ENCODE data around the gene REG3A. TPM values are rescaled to one million over a fixed set of nuclear protein-coding genes. Genes with fewer than 3 reads are reported as not detected.

The REG3A gene
- total and polyA plus RNA-seq, 2 of the 13 experiments (the other 11 are each of a cell fraction or from before 2014, with no cell fraction given) = 0.13 TPM; not detected in 1

DNA sequence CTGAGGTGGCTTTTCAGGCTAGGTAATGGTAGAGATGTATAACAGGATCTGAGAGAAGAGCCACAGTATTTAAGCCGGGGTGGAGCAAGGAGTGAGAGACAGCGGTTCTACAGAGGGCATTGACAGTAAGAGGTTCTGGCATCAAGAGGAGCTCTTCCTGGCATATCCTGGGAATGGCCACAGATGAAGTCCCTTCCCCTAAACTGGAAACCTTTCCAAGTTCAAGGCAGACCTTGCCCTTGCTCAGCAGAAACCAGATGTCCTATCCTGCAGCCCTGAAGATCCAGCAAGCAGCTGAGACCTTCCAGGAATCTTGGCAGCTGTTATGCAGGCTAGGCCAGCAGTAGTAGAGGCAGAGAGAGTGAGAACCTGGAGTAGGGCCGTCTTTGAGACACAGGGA lies 21.2 kb downstream of the REG3A start:
- no peaks in the 10 kb centered on the region for H4K20me1 ChIP-seq (ENCODE audit: insufficient read depth, low read length)
- no TSS peak for BruUV-seq (replicated peaks)
- ChIA-PET CTCF (ENCODE audit: low intra/inter-chr PET ratio, low total read pairs) (no interaction called here), POLR2A (no interaction called here)
- H3K4me2 ChIP-seq (ENCODE audit: low read depth, low read length) = no peak overlapping the region
- intact Hi-C loops (cut with micrococcal nuclease; ENCODE audit: unreplicated experiment) (no loop called here), in situ Hi-C loops (cut with HindIII; ENCODE audit: extremely low pct_ligation_motif_present, low pct_unique_long_range_greater_than_20kb) (no loop called here)
- no peaks in the 10 kb centered on the region for H3K4me1 ChIP-seq (ENCODE audit: insufficient read depth, low read length)
- no peak overlapping the region for H3K4me3 ChIP-seq (replicated peaks in 1 of 3; ENCODE audit: insufficient read depth in 1 of 3, low read depth in 2 of 3, low read length in 3 of 3)
- H2AFZ ChIP-seq (ENCODE audit: low read length) = no peak overlapping the region
- no peak for TF ChIP-seq MED1 (CRISPR knock-in tag; IDR thresholded peaks at IDR 0.05)
- TF ChIP-seq ZBTB38 (CRISPR knock-in tag; IDR thresholded peaks at IDR 0.05) = no peak
- ATAC-seq = no peak
- FAIRE-seq = no peak
- WGBS (ENCODE audit: low lambda C conversion rate) = 4% methylated on average over 3 of the region's 3 CpGs
- no peaks in the 10 kb centered on the region for H3K9me3 ChIP-seq (ENCODE audit: low read length)
- no peak overlapping the region for H3K9ac ChIP-seq (ENCODE audit: insufficient read depth, low read depth, low read length)
- no peaks in the 10 kb centered on the region for H3K36me3 ChIP-seq (replicated peaks in 1 of 2; ENCODE audit: control insufficient read depth in 1 of 2, insufficient read depth in 2 of 2, low read length in 2 of 2)
- no peak for DNase-seq (ENCODE audit: low spot score)
- H3K79me2 ChIP-seq (ENCODE audit: insufficient read depth, low read length) = no peaks in the 10 kb centered on the region
- no peak overlapping the region for H3K27ac ChIP-seq (ENCODE audit: extremely low read length, insufficient read depth, low read length)
- H3K27me3 ChIP-seq (ENCODE audit: control insufficient read depth in 1 of 2, insufficient read depth in 2 of 2, low read length in 2 of 2) = no peaks in the 10 kb centered on the region

DNA sequence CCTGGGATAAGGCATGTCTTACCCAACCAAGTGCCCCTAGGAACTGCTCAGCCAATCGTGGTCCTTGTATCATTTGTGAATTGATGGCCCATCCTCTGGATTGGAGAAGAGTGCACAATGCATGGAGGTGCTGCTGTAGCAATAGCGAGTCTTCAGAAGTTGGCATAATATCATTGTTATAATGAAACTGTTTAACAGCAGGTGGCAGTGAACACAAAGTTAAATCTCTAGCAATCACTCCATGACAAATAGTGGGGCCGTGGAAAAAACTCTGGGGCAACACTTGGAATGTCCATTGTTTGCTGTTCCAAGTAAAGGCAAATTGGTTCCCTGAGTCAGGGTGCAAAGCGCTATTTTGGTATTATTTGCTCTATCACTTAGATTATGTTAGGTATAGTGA lies 27.9 kb downstream of the REG3A start:
- Histone ChIP-seq H3K4me2 (ENCODE audit: low read depth, low read length) (no peak overlapping the region), H3K9ac (ENCODE audit: insufficient read depth, low read depth, low read length) (no peak overlapping the region), H3K36me3 (replicated peaks in 1 of 2; ENCODE audit: control insufficient read depth in 1 of 2, insufficient read depth in 2 of 2, low read length in 2 of 2) (no peaks in the 10 kb centered on the region), H3K27me3 (ENCODE audit: control insufficient read depth in 1 of 2, insufficient read depth in 2 of 2, low read length in 2 of 2) (no peaks in the 10 kb centered on the region), H2AFZ (ENCODE audit: low read length) (no peak overlapping the region), H3K9me3 (ENCODE audit: low read length) (no peaks in the 10 kb centered on the region), H3K79me2 (ENCODE audit: insufficient read depth, low read length) (no peaks in the 10 kb centered on the region), H3K4me3 (replicated peaks in 1 of 3; ENCODE audit: insufficient read depth in 1 of 3, low read depth in 2 of 3, low read length in 3 of 3) (no peak overlapping the region), H4K20me1 (ENCODE audit: insufficient read depth, low read length) (no peaks in the 10 kb centered on the region), H3K27ac (ENCODE audit: extremely low read length, insufficient read depth, low read length) (no peak overlapping the region), H3K4me1 (ENCODE audit: insufficient read depth, low read length) (no peaks in the 10 kb centered on the region)
- ATAC-seq (no peak), DNase-seq (ENCODE audit: low spot score) (no peak), FAIRE-seq (no peak)
- ChIA-PET CTCF (ENCODE audit: low intra/inter-chr PET ratio, low total read pairs) (no interaction called here), POLR2A (no interaction called here)
- 21% methylated on average over 4 of the region's 4 CpGs for WGBS (ENCODE audit: low lambda C conversion rate)
- BruUV-seq (replicated peaks) = no TSS peak
- intact Hi-C loops (cut with micrococcal nuclease; ENCODE audit: unreplicated experiment) (no loop called here), in situ Hi-C loops (cut with HindIII; ENCODE audit: extremely low pct_ligation_motif_present, low pct_unique_long_range_greater_than_20kb) (no loop called here)
- no peak for TF ChIP-seq ZNF234 (CRISPR knock-in tag; conservative IDR thresholded peaks at IDR 0.05)
- TF ChIP-seq, protein P1, sequence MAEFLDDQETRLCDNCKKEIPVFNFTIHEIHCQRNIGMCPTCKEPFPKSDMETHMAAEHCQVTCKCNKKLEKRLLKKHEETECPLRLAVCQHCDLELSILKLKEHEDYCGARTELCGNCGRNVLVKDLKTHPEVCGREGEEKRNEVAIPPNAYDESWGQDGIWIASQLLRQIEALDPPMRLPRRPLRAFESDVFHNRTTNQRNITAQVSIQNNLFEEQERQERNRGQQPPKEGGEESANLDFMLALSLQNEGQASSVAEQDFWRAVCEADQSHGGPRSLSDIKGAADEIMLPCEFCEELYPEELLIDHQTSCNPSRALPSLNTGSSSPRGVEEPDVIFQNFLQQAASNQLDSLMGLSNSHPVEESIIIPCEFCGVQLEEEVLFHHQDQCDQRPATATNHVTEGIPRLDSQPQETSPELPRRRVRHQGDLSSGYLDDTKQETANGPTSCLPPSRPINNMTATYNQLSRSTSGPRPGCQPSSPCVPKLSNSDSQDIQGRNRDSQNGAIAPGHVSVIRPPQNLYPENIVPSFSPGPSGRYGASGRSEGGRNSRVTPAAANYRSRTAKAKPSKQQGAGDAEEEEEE (CRISPR knock-in tag; IDR thresholded peaks at IDR 0.05; ENCODE audit: borderline replicate concordance) = no peak
- no peak for TF ChIP-seq HIVEP1 (CRISPR knock-in tag; IDR thresholded peaks at IDR 0.05)
- TF ChIP-seq BHLHE40 (IDR thresholded peaks at IDR 0.05; ENCODE audit: low read length) = no peak
- TF ChIP-seq, protein P2, sequence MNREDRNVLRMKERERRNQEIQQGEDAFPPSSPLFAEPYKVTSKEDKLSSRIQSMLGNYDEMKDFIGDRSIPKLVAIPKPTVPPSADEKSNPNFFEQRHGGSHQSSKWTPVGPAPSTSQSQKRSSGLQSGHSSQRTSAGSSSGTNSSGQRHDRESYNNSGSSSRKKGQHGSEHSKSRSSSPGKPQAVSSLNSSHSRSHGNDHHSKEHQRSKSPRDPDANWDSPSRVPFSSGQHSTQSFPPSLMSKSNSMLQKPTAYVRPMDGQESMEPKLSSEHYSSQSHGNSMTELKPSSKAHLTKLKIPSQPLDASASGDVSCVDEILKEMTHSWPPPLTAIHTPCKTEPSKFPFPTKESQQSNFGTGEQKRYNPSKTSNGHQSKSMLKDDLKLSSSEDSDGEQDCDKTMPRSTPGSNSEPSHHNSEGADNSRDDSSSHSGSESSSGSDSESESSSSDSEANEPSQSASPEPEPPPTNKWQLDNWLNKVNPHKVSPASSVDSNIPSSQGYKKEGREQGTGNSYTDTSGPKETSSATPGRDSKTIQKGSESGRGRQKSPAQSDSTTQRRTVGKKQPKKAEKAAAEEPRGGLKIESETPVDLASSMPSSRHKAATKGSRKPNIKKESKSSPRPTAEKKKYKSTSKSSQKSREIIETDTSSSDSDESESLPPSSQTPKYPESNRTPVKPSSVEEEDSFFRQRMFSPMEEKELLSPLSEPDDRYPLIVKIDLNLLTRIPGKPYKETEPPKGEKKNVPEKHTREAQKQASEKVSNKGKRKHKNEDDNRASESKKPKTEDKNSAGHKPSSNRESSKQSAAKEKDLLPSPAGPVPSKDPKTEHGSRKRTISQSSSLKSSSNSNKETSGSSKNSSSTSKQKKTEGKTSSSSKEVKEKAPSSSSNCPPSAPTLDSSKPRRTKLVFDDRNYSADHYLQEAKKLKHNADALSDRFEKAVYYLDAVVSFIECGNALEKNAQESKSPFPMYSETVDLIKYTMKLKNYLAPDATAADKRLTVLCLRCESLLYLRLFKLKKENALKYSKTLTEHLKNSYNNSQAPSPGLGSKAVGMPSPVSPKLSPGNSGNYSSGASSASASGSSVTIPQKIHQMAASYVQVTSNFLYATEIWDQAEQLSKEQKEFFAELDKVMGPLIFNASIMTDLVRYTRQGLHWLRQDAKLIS (CRISPR knock-in tag; IDR thresholded peaks at IDR 0.05) = no peak
- TF ChIP-seq, protein P3, sequence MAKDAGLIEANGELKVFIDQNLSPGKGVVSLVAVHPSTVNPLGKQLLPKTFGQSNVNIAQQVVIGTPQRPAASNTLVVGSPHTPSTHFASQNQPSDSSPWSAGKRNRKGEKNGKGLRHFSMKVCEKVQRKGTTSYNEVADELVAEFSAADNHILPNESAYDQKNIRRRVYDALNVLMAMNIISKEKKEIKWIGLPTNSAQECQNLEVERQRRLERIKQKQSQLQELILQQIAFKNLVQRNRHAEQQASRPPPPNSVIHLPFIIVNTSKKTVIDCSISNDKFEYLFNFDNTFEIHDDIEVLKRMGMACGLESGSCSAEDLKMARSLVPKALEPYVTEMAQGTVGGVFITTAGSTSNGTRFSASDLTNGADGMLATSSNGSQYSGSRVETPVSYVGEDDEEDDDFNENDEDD (CRISPR knock-in tag; IDR thresholded peaks at IDR 0.05; ENCODE audit: borderline replicate concordance) = no peak
- no peak for TF ChIP-seq JDP2 (CRISPR knock-in tag; IDR thresholded peaks at IDR 0.05; ENCODE audit: borderline replicate concordance)
- TF ChIP-seq, protein P4, sequence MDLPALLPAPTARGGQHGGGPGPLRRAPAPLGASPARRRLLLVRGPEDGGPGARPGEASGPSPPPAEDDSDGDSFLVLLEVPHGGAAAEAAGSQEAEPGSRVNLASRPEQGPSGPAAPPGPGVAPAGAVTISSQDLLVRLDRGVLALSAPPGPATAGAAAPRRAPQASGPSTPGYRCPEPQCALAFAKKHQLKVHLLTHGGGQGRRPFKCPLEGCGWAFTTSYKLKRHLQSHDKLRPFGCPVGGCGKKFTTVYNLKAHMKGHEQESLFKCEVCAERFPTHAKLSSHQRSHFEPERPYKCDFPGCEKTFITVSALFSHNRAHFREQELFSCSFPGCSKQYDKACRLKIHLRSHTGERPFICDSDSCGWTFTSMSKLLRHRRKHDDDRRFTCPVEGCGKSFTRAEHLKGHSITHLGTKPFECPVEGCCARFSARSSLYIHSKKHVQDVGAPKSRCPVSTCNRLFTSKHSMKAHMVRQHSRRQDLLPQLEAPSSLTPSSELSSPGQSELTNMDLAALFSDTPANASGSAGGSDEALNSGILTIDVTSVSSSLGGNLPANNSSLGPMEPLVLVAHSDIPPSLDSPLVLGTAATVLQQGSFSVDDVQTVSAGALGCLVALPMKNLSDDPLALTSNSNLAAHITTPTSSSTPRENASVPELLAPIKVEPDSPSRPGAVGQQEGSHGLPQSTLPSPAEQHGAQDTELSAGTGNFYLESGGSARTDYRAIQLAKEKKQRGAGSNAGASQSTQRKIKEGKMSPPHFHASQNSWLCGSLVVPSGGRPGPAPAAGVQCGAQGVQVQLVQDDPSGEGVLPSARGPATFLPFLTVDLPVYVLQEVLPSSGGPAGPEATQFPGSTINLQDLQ (CRISPR knock-in tag; IDR thresholded peaks at IDR 0.05) = no peak

All from HepG2 (cell line).